HepG2 (cell line): Measurements from ENCODE around the gene B3GNT9. TPM values are rescaled to one million over a fixed set of nuclear protein-coding genes. Genes with fewer than 3 reads are reported as not detected.

Source experiments
- ATAC-seq: fragments of 200-7000 bp; cut with Tn5 transposase; 3 replicates; pipeline ENCODE4 v1.9.1; 2020; ENCODE audit warnings: mild to moderate bottlenecking, moderate library complexity
- BruUV-seq: library from RNA; stranded (reverse); fragments of 400-500 nt; replicated peaks from 2 replicates; lab custom pipeline; 2021; lab: Mats Ljungman, UMichigan
- CTCF ChIA-PET: fragments of 300-600 bp; formaldehyde crosslinking; extraction: SDS; loops from one replicate; lab custom pipeline; 2021; ENCODE audit warnings: low total read pairs, inconsistent platforms, low intra/inter-chr PET ratio; lab: Yijun Ruan, JAX
- POLR2A ChIA-PET: fragments of 350-600 bp; sonication (Branson Sonifier 250); formaldehyde crosslinking; loops from one replicate; lab custom pipeline; 2020; ENCODE audit warnings: antibody characterized with exemption, inconsistent platforms; lab: Yijun Ruan, JAX
- DNase-seq: peaks from one replicate; pipeline ENCODE4 v3.0.0-alpha.2; 2015; ENCODE audit warnings: low spot score
- FAIRE-seq: peaks from 3 replicates; lab custom pipeline; 2011; peaks lifted over from hg19 to GRCh38; lab: Jason Lieb, UNC
- H2AFZ ChIP-seq: one replicate; pipeline ENCODE4 v1.6.1; 2011; ENCODE audit warnings: low read length, inconsistent platforms
- H3K27ac ChIP-seq: fragments of 300-600 bp; 3 replicates; pipeline ENCODE4 v1.8.0; 2011; ENCODE audit warnings: mixed run types, mild to moderate bottlenecking, mixed read lengths, low read length, inconsistent platforms; ENCODE audit not compliant: insufficient read depth; ENCODE audit errors: extremely low read length
- H3K27me3 ChIP-seq, 2 experiments: fragments of 200-600 bp in 1 of 2; 2 replicates in 1 of 2; 3 replicates in 1 of 2; pipeline versions ENCODE4 v1.6.0 to v1.8.0; 2011; ENCODE audit warnings: low read length in 2 of 2, mild to moderate bottlenecking in 2 of 2, moderate library complexity in 2 of 2, inconsistent platforms in 1 of 2; ENCODE audit not compliant: insufficient read depth in 2 of 2, control insufficient read depth in 1 of 2
- H3K36me3 ChIP-seq, 2 experiments: fragments of 200-600 bp in 1 of 2; replicated peaks in 1 of 2; 2 replicates in 1 of 2; 3 replicates in 1 of 2; pipeline versions ENCODE4 v1.5.1 to v1.8.0; 2011; ENCODE audit warnings: low read length in 2 of 2, inconsistent platforms in 1 of 2; ENCODE audit not compliant: insufficient read depth in 2 of 2, control insufficient read depth in 1 of 2
- H3K4me1 ChIP-seq: 2 replicates; pipeline ENCODE4 v1.5.1; 2012; ENCODE audit warnings: low read length, inconsistent platforms; ENCODE audit not compliant: insufficient read depth
- H3K4me2 ChIP-seq: 2 replicates; pipeline ENCODE4 v1.6.0; 2011; ENCODE audit warnings: low read depth, low read length, inconsistent platforms
- H3K4me3 ChIP-seq, 3 experiments: fragments of 200-600 bp in 1 of 3; sonication (generic), shearing (Covaris generic) in 1 of 3; replicated peaks in 1 of 3; 2 replicates each; pipeline ENCODE4 v1.5.1; 2011 to 2016; ENCODE audit warnings: low read length in 3 of 3, inconsistent platforms in 2 of 3, low read depth in 2 of 3, mild to moderate bottlenecking in 2 of 3, control low read depth in 1 of 3, mixed read lengths in 1 of 3; ENCODE audit not compliant: insufficient read depth in 1 of 3
- H3K79me2 ChIP-seq: one replicate; pipeline ENCODE4 v1.6.1; 2011; ENCODE audit warnings: low read length, inconsistent platforms; ENCODE audit not compliant: insufficient read depth
- H3K9ac ChIP-seq: 2 replicates; pipeline ENCODE4 v1.6.0; 2011; ENCODE audit warnings: mild to moderate bottlenecking, low read depth, low read length, inconsistent platforms; ENCODE audit not compliant: insufficient read depth
- H3K9me3 ChIP-seq: 2 replicates; pipeline ENCODE4 v1.5.1; 2012; ENCODE audit warnings: mild to moderate bottlenecking, low read length
- H4K20me1 ChIP-seq: 2 replicates; pipeline ENCODE4 v1.6.0; 2011; ENCODE audit warnings: inconsistent platforms, mild to moderate bottlenecking, low read length, moderate library complexity; ENCODE audit not compliant: insufficient read depth
- HOMEZ ChIP-seq: IDR thresholded peaks from 2 replicates; pipeline ENCODE4 v1.6.1; 2016; ENCODE audit warnings: low read depth
- MIXL1 ChIP-seq: IDR thresholded peaks from 2 replicates; pipeline ENCODE4 v1.6.1; 2016
- MYNN ChIP-seq: sonication (generic); formaldehyde crosslinking; IDR thresholded peaks from 2 replicates; pipeline ENCODE4 v1.4.0; 2020; ENCODE audit warnings: mild to moderate bottlenecking, low read depth, missing genetic modification reagents
- NR2F6 ChIP-seq, 2 experiments: IDR thresholded peaks; 2 replicates each; pipeline ENCODE4 v1.6.1; 2016; ENCODE audit warnings: antibody characterized with exemption in 1 of 2, mild to moderate bottlenecking in 1 of 2
- THAP11 ChIP-seq: IDR thresholded peaks from 2 replicates; pipeline ENCODE4 v1.6.1; 2016; ENCODE audit warnings: missing biosample characterization, missing genetic modification reagents
- ZNF124 ChIP-seq: sonication (generic); formaldehyde crosslinking; IDR thresholded peaks from 2 replicates; pipeline ENCODE4 v1.4.0; 2020; ENCODE audit warnings: missing genetic modification reagents
- ZNF318 ChIP-seq: sonication (generic); formaldehyde crosslinking; IDR thresholded peaks from 2 replicates; pipeline ENCODE4 v1.4.0; 2020; ENCODE audit warnings: mild to moderate bottlenecking, missing genetic modification reagents
- ZNF878 ChIP-seq: sonication (generic); formaldehyde crosslinking; IDR thresholded peaks from 2 replicates; pipeline ENCODE4 v1.8.1; 2023; ENCODE audit warnings: mild to moderate bottlenecking, missing genetic modification reagents, moderate library complexity
- ZSCAN9 ChIP-seq: IDR thresholded peaks from 2 replicates; pipeline ENCODE4 v1.6.1; 2016; ENCODE audit warnings: borderline replicate concordance
- WGBS: methylation state at CpG from one replicate; pipeline ENCODE4 v1.1.6; 2017; ENCODE audit warnings: low lambda C conversion rate; 5-methylcytosine and 5-hydroxymethylcytosine counted together
- in situ Hi-C: cut with HindIII; loops from 2 replicates; pipeline ENCODE4 v1.10.0; 2017; ENCODE audit warnings: low pct_unique_long_range_greater_than_20kb; ENCODE audit not compliant: extremely low pct_ligation_motif_present
- intact Hi-C: fragments of 100-400 bp; cut with micrococcal nuclease; formaldehyde crosslinking; loops from one replicate; pipeline ENCODE4 v1.10.0; 2022; ENCODE audit not compliant: unreplicated experiment
- polyA plus RNA-seq, 8 experiments: library from polyadenylated mRNA; depleted of rRNA in 3 of 8; stranded (reverse) in 7 of 8; unstranded in 1 of 8; fragments of >200 nt; fragmentation: Illumina TruSeq in 4 of 8; extraction: Trizol in 4 of 8; gene quantifications; 2 replicates each; pipeline versions ENCODE4 v1.2.1 to v1.2.3, GENCODE V29; 2011 to 2016; ENCODE audit warnings: low read depth in 4 of 8, missing spikeins in 1 of 8, mixed read lengths in 1 of 8; ENCODE audit not compliant: insufficient read depth in 1 of 8
- total RNA-seq, 5 experiments: library from RNA; depleted of rRNA; stranded (reverse); fragments of >200 nt; fragmentation: Illumina TruSeq; extraction: Trizol; gene quantifications; 2 replicates each; pipeline ENCODE4 v1.2.3, GENCODE V29; 2016; ENCODE audit warnings: low read depth in 1 of 5

B3GNT9 gene
- total and polyA plus RNA-seq, 2 of the 13 experiments (the other 11 are each of a cell fraction or from before 2014, with no cell fraction given) = 1.5 to 3.1 TPM

GRCh38 chr16:67155295-67156142, 4.7 kb upstream of the B3GNT9 start:
- Histone ChIP-seq H3K27me3 (peaks cover 4% of the 10 kb centered on the region in 2 experiments; a peak in 2 of 5 replicates), H3K79me2 (no peaks in the 10 kb centered on the region), H3K9ac (no peak overlapping the region), H3K4me2 (peak overlapping the region; percentile 59), H3K36me3 (no peaks in the 10 kb centered on the region), H2AFZ (no peak overlapping the region), H3K4me3 (peak overlapping the region; percentile 18 to 64 (median 27); a peak in 4 of 6 replicates), H3K27ac (no peak overlapping the region), H3K4me1 (peaks cover 48% of the 10 kb centered on the region), H3K9me3 (no peaks in the 10 kb centered on the region), H4K20me1 (no peaks in the 10 kb centered on the region)
- in situ Hi-C loops = loop anchor here (5.0 kb wide), 2 partner anchors 138 to 178 kb away; no protein-coding TSS in a partner anchor
- no peak for FAIRE-seq
- BruUV-seq = no TSS peak
- ChIA-PET CTCF (interaction anchor here (0.6 to 2.4 kb wide), 7 partner anchors 30 to 178 kb away, joined by 3 to 28 read pairs (median 3); partner anchors contain the start of gene PHAF1), POLR2A (interaction anchor here (0.8 to 1.8 kb wide), 12 partner anchors 15 to 142 kb away, joined by 3 to 21 read pairs (median 4); partner anchors contain the start of genes CBFB, NOL3 and PHAF1)
- ATAC-seq = peak; percentile 67
- WGBS = 6% methylated on average over 40 of the region's 74 CpGs
- intact Hi-C loops = loop anchor here (1.0 to 10.0 kb wide), 5 partner anchors 45 to 261 kb away; no protein-coding TSS in a partner anchor
- DNase-seq = peak; percentile 57
- peak; percentile 46; the same call in 1 of the 2 replicates for TF ChIP-seq ZSCAN9 (CRISPR knock-in tag)
- TF ChIP-seq MIXL1 (CRISPR knock-in tag) = 0 out of 2 replicates have a peak, but pooled peaks have one; percentile 23
- no peak for TF ChIP-seq HOMEZ (CRISPR knock-in tag)
- TF ChIP-seq ZNF318 (CRISPR knock-in tag) = 0 out of 2 replicates have a peak, but pooled peaks have one; percentile 60
- no peak for TF ChIP-seq ZNF878
- peak; percentile 72; the same call in 1 of the 2 replicates for TF ChIP-seq ZNF124 (CRISPR knock-in tag)
- TF ChIP-seq THAP11 = peak; percentile 57; the same call in 1 of the 2 replicates
- no peak for TF ChIP-seq MYNN
- TF ChIP-seq NR2F6 (IDR thresholded peaks at IDR 0.05) = no peak
- TF ChIP-seq NR2F6 (CRISPR knock-in tag; IDR thresholded peaks at IDR 0.05) = no peak
